Adipocyte (in vitro differentiated cells): ENCODE results near the gene SCYGR1.
"Not testable (repeated sequence)": the region's sequence is repeated elsewhere in the genome, so short reads cannot be mapped to it uniquely, and the experiment has no call there.

Experiments used
- DNase-seq: peaks from one replicate; pipeline ENCODE4 v3.0.0-alpha.2; 2015; ENCODE audit warnings: low read depth
- H3K27me3 ChIP-seq: replicated peaks from 2 replicates; pipeline ENCODE4 v1.7.0; 2013; ENCODE audit warnings: mild to moderate bottlenecking, low read length, moderate library complexity; ENCODE audit not compliant: control insufficient read depth, insufficient read depth
- H3K36me3 ChIP-seq: 2 replicates; pipeline ENCODE4 v1.7.0; 2013; ENCODE audit warnings: low read length, mild to moderate bottlenecking, moderate library complexity; ENCODE audit not compliant: control insufficient read depth, insufficient read depth, severe bottlenecking
- H3K4me1 ChIP-seq: 2 replicates; pipeline ENCODE4 v1.7.0; 2013; ENCODE audit warnings: mild to moderate bottlenecking, low read length, moderate library complexity; ENCODE audit not compliant: control insufficient read depth, insufficient read depth
- H3K4me3 ChIP-seq: 2 replicates; pipeline ENCODE4 v1.7.0; 2013; ENCODE audit warnings: mild to moderate bottlenecking, low read length, moderate library complexity
- H3K9ac ChIP-seq: 2 replicates; pipeline ENCODE4 v1.7.0; 2013; ENCODE audit warnings: mild to moderate bottlenecking, low read length, moderate library complexity
- H3K9me3 ChIP-seq: 2 replicates; pipeline ENCODE4 v1.7.0; 2013; ENCODE audit warnings: mild to moderate bottlenecking, low read length, moderate library complexity; ENCODE audit not compliant: control insufficient read depth

SCYGR1 gene, protein sequence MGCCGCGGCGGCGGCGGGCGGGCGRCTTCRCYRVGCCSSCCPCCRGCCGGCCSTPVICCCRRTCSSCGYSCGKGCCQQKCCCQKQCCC

DNA sequence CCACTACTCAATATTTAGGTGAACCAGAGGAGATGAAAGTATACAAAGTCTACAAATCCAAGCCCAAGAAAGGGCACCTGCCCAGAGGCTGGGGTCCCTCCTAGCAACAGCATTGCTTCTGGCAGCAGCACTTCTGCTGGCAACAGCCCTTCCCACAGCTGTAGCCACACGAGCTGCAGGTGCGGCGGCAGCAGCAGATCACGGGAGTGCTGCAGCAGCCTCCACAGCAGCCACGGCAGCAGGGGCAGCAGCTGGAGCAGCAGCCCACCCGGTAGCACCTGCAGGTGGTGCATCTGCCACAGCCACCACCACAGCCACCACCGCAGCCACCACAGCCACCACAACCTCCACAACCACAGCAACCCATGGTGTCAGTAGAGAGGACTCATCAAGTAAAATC lies at the start of gene SCYGR1:
Gene SCYGR1, minus strand, starts transcription at position 367 of the 400 bp plus-strand sequence. Its CDS starts 0 bp downstream, at position 367.
- not testable (repeated sequence) for DNase-seq, H3K27me3 ChIP-seq, H3K9me3 ChIP-seq

DNA sequence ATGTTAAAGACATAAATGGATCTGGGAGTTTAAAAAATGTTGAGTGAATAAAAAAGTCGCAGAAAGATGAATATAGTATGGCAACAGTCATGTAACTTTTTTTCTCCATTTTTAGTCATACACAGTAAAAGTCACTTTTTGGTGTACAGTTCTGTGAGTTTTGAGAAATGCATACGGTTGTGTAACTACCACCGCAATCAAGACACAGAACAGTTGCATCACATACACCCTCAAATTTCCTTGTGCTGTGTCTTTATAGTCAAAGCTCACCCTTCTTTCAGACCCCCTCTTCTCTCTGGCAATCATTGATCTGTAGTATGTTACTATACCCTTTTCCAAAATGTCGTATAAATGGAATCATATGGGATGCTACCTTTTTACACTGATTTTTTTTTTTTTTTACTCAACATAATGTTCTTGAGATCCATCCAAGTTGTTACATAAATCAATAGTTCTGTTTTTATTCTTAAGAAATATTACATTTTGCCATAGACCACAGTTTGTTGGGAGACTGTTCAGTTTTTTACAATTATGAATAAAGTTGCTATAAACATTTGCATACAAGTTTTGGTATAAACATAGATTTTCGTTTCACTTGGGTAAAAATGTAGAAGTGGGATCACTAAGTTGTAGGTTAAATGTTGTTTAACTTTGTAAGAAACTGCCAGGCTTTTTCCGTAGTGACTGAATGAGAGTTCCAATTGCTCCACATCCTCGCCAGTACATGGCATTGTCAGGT lies 48.9 kb upstream of the SCYGR1 start:
- Histone ChIP-seq H3K36me3 (no peaks in the 10 kb centered on the region), H3K9me3 (peaks cover 11% of the 10 kb centered on the region), H3K9ac (no peak overlapping the region), H3K4me1 (peaks cover 4% of the 10 kb centered on the region), H3K27me3 (no peaks in the 10 kb centered on the region), H3K4me3 (no peak overlapping the region)
- DNase-seq: no peak

More for the DNA sequence above, at the start of gene SCYGR1:
- Histone ChIP-seq H3K4me3 (peak within 1 kb of the TSS; percentile 47), H3K4me1 (peaks cover 23% of the 10 kb centered on the region), H3K9ac (peak within 1 kb of the TSS; percentile 65)
- H3K36me3 ChIP-seq: not testable (repeated sequence)

DNA sequence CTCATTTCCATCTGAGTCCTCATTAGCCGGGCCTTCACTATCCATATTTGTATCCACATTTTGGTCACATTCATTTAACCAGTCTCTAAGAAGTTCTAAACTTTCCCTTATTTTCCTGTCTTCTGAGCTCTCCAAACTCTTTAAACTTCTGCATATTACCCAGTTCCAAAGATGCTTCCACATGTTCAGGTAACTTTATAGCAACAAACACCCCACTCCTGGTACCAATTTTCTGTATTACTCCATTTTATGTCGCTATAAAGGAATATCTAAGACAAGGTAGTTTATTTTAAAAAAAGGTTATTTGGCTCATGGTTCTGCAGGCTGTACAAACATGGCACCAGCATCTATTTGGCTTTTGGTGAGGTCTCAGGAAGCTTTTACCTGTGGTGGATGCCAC lies 45.4 kb upstream of the SCYGR1 start:
- Histone ChIP-seq H3K36me3 (no peaks in the 10 kb centered on the region), H3K27me3 (no peaks in the 10 kb centered on the region), H3K4me3 (peak overlapping the region; percentile 30), H3K4me1 (peaks cover 8% of the 10 kb centered on the region), H3K9ac (no peak overlapping the region), H3K9me3 (peaks cover 11% of the 10 kb centered on the region)
- DNase-seq: no peak

DNA sequence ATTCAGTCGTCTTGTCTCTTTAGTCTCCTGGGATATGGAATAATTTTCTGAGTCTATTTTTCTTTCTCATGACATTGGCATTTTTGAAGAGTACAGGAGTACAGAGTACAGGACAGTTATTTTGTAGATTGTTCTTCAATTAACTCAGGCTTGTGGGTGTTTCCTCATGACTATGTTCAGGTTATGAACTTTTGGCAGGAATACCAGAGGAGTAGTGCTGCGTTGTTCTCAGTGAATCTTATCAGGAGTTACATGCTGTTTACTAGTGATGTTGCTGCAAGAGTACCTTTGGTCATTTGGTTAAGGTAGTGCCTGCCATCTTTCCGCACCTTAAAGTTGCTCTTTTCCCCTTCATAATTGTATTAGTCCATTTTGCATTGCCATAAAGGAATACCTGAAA lies 42.9 kb upstream of the SCYGR1 start:
- peaks cover 5% of the 10 kb centered on the region for H3K4me1 ChIP-seq
- H3K9ac ChIP-seq: no peak overlapping the region
- no peaks in the 10 kb centered on the region for H3K36me3 ChIP-seq
- no peak overlapping the region for H3K4me3 ChIP-seq
- DNase-seq: no peak
- H3K27me3 ChIP-seq: no peaks in the 10 kb centered on the region
- H3K9me3 ChIP-seq: peaks cover 11% of the 10 kb centered on the region

DNA sequence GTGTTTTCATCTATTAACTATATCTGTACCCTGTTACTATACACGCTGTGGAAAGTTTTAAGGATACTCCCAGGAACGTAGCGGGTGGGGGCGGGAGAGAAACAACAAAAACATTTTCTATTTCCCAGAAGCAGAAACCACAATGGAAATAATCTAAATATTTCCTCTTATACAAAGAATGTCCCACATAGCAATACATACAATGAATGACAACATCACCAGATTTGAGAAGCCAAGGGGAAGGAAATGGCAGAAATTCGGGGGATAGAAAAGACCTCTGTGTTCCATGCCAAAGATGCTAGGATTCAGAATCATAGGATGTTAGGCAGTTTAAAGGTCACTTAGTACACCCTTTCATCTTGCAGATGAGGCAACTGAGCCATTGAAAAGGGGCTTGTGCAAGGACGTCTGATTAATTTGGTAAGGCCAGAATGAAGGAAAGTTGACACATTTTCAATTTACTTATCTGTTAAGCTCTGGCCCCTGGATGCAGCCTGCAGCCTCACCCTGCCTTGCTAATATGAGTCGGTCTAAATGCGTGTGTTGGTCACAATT lies 41.1 kb upstream of the SCYGR1 start:
- DNase-seq: no peak
- Histone ChIP-seq H3K4me3 (no peak overlapping the region), H3K27me3 (no peaks in the 10 kb centered on the region), H3K36me3 (no peaks in the 10 kb centered on the region), H3K9ac (no peak overlapping the region), H3K4me1 (peaks cover 5% of the 10 kb centered on the region), H3K9me3 (peaks cover 11% of the 10 kb centered on the region)

DNA sequence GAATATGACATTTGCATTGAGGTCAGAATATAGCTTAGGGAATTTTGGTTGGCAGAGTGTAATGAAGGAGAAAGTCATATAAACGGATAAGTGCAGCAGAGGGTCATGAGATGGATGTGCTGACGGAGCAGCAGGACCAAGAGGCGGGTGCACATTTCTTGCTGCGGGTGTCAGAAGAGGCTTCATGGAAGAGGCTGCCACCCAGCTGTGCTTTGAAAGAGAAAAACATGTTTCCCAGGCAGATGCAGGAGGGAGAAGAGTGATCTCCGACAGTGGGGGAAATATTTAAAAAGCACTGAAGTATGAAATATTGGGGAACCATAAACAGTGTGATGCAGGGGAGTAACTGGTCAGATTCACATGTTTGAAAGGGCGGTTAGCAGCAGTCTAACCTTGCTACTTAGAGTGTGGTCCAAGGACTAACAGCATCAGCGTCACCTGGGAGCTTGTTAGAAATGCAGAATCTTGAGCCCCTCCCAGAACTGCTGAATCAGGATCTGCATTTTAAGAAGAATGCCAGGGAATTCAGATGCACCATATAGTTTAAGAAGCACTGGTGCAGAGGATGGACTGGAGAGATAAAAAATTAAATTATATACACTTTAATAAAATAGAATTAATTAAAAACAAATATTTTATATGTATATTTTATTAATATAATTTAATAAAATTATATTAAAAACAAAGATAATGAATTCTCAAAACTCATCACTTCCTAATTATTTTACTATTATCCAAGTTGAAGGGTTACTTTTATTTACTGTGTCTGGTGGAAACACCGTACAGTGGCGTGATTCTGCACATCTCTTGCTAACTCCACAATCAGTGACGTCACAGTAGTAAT lies 36.1 kb upstream of the SCYGR1 start:
- H3K9me3 ChIP-seq: no peaks in the 10 kb centered on the region
- no peak overlapping the region for H3K4me3 ChIP-seq
- H3K27me3 ChIP-seq: no peaks in the 10 kb centered on the region
- H3K36me3 ChIP-seq: no peaks in the 10 kb centered on the region
- no peak overlapping the region for H3K9ac ChIP-seq
- DNase-seq: no peak
- no peaks in the 10 kb centered on the region for H3K4me1 ChIP-seq

DNA sequence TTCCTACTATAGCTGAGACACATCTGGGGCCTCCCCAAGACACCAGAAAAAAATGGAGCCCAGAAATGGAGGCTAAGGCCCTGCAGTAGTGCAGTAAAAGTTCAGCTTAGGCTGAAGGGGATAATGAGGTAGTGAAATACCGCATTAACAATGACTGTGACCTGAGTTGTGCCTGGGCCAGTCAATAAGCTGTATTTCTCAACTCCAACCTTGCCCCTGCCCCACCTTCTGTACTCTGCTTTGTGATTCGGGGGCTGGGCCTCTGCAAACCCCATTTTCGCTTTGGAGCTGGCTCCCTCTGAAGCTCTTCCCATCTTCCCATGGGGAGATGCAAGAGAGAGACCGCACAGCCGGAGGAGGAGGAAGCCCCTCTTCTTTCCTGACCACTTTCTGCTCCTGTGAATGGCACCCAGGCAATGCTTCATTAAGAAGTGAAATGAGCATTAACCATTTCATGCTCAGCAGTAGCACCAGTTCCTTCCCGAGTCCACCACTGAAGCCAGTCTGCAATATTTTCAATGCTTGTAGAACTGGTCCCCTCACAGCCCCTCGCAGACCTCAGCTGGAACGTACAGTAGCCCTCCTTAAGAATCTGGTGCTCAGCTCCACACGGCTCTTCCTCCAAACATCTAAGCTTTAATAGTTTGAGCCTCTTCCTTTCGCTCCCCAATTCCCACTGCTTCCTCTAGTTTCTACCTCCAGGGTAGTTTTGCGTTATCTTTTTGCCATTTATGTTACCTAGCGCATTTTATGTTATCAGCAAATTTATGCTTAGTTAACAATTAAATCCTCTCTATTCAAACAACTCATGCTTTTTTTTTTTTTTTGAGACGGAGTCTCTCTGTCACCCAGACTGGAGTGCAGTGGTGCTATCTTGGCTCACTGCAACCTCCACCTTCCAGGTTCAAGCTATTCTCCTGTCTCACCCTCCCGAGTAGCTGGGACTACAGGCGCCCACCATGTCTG lies 32.6 kb upstream of the SCYGR1 start:
- no peaks in the 10 kb centered on the region for H3K27me3 ChIP-seq
- no peak for DNase-seq
- no peaks in the 10 kb centered on the region for H3K9me3 ChIP-seq
- no peaks in the 10 kb centered on the region for H3K36me3 ChIP-seq
- H3K9ac ChIP-seq: no peak overlapping the region
- peaks cover 13% of the 10 kb centered on the region for H3K4me1 ChIP-seq
- no peak overlapping the region for H3K4me3 ChIP-seq

DNA sequence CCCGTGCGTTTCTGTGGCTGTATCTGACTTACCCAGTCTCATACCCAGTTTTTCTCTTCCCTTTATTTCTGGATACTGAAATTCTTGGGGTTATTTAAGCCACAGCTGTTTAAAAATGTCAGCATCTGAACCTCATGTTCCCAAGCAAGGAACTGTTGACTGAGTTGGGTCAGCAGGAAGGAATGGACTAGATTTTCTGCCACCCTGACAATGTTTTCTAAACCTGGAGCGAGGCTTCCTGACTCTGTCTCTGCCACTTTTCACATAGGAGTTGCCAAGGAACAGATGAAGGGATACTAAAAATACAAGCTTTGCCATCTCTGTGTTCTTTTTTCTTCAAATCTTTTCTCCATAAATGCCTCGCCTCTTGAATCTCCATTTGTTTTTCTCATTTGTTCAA lies 29.0 kb upstream of the SCYGR1 start:
- no peaks in the 10 kb centered on the region for H3K36me3 ChIP-seq
- no peak for DNase-seq

DNA sequence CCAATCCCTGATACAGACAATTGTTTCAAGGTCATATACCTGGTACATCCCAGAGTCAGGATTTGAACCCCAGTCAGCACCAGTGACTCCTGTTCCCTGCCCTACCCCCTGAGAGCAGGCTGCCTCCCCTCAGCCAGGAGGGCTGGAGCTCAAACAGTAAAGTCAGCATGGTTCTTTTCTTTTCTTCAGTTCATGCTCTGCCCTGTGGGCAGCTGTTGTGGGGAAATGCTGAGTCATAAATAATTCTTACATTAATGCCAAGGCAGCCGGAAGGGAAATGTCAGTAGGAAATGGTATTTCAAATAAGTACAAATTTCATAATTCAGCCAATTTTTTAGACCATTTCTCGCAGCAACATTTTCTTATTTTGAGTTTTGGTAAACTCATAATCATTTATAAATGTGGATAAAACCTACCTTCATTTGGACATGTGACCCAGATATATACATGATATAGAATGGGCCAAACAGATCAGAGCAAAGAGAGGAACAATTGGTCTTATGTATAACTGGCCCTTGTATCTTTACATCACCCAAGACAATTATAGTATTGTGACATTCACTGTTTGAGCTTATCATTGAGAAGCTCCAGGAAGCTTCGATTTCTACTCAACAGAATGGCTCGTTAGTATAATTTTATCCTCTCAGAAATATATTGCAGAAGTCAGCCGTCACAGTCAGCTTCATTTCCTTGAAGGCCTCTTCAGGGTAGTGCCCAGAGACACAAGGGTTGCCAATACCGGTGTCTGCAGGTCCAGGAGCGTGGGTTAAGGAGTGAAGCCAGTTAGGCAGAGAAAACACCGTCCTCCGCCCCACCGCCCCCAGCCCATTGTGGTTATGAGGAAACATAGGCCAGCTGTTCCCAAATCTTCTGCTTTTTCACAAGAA lies 28.0 kb upstream of the SCYGR1 start:
- peak; percentile 89 for DNase-seq
- peak overlapping the region; percentile 52 for H3K9ac ChIP-seq
- peaks cover 24% of the 10 kb centered on the region for H3K4me1 ChIP-seq
- no peaks in the 10 kb centered on the region for H3K36me3 ChIP-seq
- no peaks in the 10 kb centered on the region for H3K9me3 ChIP-seq
- no peak overlapping the region for H3K4me3 ChIP-seq
- H3K27me3 ChIP-seq: no peaks in the 10 kb centered on the region

More for the DNA sequence above, 29.0 kb upstream of the SCYGR1 start:
- Histone ChIP-seq H3K4me1 (peaks cover 24% of the 10 kb centered on the region), H3K27me3 (no peaks in the 10 kb centered on the region), H3K9me3 (no peaks in the 10 kb centered on the region), H3K9ac (no peak overlapping the region), H3K4me3 (no peak overlapping the region)

DNA sequence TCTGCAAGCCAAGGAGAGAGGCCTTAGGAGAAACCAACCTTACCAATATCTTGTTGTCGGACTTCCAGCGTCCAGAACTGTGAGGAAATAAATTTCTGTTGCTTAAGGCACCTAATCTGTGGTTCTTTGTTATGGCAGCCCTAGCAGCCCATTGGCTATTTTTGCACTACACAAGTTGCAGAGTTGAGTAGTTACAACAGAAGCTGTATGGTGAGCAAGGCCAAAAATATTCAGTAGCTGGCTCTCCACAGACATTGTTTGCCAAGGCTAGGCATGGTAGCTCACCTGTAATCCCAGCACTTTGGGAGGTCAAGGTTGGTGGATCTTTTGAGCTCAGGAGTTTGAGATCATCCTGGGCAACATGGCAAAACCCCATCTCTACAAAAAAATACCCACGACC lies 27.1 kb upstream of the SCYGR1 start:
- H3K4me3 ChIP-seq: no peak overlapping the region
- no peaks in the 10 kb centered on the region for H3K36me3 ChIP-seq
- no peaks in the 10 kb centered on the region for H3K9me3 ChIP-seq
- H3K4me1 ChIP-seq: peaks cover 24% of the 10 kb centered on the region
- H3K27me3 ChIP-seq: no peaks in the 10 kb centered on the region
- peak; percentile 51 for DNase-seq
- no peak overlapping the region for H3K9ac ChIP-seq
